NCI-H1105 treated with DMSO at 0.1 percent for 48 hours (cell line): ENCODE measurements around the gene LACRT.
A peak's percentile ranks its signal among the peaks of the same experiment; 100 is the strongest.

Source experiments
- DNase-seq: peaks from one replicate; lab custom pipeline; 2025; lab: John Stamatoyannopoulos, UW

Gene LACRT

GRCh38 chr12:54598970-54599369 is 35.7 kb downstream of the LACRT start:
- DNase-seq: no peak

DNA sequence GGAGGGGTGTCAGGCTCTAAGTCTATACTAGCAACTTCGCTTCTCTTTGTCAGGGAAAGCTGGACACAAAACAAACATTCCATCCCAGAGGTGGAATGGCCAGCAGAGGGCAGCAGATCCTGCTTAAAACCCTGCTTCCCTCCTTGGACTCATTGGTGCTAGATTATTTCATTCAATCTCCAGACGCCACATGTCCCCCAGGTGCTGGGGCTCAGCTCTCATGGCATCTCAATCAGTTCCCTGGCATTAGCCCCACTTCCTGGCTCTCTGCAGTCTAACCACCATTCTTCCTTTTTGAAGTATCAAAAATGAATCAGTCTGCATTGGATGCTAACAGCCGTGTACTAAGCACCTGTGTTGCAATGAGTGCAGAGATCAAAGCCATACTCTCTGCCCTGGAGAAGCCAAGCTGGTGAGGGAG is 38.2 kb downstream of the LACRT start:
- DNase-seq: peak; percentile 38

DNA sequence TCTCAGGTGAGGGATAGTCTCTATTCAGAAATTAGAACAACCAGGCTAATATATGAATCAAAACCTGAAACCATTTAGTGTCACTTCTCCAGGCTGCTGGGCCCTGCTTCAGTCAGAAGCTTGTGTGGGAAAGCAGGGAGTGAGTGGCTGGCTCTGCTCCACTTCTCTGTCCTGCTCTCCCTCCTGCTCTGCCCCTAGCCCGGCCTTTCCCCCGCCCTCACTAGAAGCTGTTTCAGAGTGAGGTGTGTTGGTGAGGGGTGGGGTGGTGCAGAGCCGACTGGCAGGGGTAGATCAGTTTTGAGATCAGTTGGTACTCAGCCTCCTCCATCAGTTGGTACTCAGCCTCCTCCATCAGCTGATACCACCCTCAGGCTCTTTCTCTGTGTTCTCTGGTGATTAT is 39.2 kb downstream of the LACRT start:
- DNase-seq: no peak

DNA sequence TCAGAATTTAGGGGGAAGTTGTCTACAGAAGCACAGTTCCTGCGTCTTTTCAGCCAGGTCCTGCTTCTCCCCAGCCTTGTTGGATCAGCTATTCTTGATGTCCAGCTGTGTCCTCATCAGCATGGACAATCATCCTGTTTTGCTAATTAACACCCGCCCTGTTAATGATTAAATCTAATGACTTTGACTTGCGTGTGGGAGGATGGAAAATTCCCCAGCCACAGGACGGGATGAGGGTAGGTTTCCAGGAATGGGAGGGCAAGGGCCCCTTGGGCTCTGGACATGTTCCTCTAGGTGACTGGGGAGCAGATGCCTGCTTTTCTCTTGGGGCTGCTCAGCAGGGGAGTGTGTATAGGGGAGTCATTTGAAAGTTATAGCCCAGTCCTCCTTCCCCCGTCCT is 41.0 kb downstream of the LACRT start:
- DNase-seq: no peak

- no peak for DNase-seq
Observed at GRCh38 chr12:54593135-54593534, 41.6 kb downstream of the LACRT start.

DNA sequence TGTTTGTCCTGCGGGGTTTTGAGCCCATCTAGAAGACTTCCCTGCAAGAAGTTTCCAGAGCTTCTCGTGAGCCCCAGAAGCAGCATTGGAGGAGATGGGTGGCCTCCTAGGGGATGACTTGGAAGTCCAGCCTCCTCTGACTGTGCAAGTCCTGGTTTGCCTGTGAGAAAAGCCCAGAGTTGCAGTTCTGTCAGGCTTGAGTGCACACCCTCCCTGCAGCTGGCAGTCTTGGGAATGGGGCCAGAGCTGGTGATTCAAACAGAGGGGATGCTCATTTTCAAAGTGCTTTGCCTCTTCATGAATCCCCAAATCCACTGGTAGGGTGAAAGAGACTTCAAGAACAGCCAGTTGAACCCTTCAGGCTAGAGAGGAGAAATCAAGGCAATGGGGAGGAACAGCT is 42.4 kb downstream of the LACRT start:
- DNase-seq: peak; percentile 32

GRCh38 chr12:54590978-54591591 is 43.6 kb downstream of the LACRT start:
- DNase-seq: no peak

- DNase-seq: no peak
Observed at GRCh38 chr12:54589964-54590363, 44.7 kb downstream of the LACRT start.

DNA sequence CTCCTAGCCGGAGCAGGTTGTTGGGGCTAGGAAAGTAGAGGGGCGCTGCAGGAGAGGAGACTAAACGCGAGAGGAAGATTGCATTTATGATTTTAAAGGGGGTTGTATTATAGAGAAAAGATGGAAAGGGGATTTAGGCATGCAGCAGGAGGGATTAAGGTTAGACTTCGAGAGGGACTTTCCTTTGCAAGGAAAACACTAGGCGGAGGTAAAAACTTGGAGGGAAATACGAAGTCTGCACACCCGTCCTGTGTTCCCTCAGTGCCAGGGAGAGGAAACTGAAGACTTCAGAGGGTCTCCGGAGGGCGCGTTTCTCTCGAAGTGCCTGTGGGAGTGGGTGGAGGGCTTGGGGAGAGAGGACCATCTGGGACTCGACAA is 45.8 kb downstream of the LACRT start:
- no peak for DNase-seq

GRCh38 chr12:54588110-54588889 is 46.4 kb downstream of the LACRT start, which contains the start of gene PPP1R1A:
PPP1R1A (minus strand) TSS chr12:54588659; CDS start chr12:54588488, 171 bp downstream.
- peak; percentile 6 for DNase-seq

DNA sequence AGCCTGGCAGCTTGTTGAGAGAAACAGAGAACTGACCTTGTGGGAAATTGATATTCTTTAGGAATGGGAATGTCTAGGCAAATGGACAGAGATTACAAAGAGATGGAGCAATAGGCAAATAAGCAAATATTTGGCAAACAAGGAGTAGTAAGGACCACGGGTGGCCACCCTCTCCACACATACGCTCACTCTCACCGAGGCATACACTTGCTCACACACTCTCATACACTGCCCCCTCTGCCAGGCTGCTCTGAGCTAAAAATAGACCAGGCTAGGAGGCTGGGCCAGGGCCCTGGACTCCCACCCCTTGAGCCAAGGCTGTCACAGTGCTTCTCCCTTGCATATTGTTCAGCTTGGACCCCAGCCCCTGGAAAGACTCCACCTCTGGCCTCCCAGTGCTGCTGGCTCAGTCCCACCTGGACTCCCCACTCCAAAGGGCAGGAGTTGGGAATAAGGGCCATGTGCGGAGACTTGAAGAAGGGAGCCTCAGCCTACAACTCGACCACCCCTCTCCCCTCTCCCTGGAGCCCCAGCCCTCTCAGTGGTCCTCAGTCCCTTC is 47.3 kb downstream of the LACRT start:
- no peak for DNase-seq

GRCh38 chr12:54586620-54587019 is 48.1 kb downstream of the LACRT start:
- no peak for DNase-seq

DNA sequence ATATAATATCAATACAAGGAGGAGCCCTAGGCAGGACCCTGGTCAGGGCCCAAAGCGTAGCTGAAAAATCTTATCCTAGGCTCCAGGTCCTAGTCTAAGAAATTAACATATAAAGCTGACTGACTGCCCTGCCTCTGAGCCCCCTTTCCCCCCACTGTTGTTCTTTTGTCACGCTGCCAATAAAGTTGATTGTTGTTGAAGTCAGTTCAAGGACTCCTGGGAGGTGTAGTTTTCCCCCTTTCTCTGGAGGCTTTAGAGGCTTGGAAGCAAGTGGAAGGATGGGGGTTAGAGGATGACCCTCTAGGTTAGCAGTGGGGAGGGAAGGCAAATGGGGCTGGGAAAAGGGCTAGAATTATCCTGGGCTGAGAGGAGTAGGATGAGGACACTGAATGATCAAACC is 49.5 kb downstream of the LACRT start:
- no peak for DNase-seq

- DNase-seq: no peak
Observed at GRCh38 chr12:54584128-54584527, 50.6 kb downstream of the LACRT start.

DNA sequence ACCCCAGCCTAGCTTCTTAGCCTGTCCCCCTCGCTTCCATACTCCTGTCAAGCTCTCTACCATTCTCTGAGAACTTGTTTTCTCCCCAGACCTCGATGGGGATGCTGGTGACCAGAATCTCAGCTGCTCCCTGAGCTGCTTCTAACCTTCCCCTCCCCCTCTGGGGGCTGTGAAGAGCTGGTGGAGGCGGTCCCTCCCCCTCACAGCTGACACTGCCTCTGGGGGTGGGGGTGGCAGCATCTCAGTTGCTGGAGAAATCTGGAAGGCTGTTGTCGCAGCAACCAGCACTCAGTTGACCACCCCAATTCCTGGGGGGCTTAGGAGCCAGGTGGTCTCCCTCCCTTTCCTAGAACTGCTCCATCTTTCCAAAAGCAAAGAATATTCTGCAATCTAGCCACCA is 51.0 kb downstream of the LACRT start:
- DNase-seq: no peak

- no peak for DNase-seq
Observed at GRCh38 chr12:54581412-54581811, 53.3 kb downstream of the LACRT start.
